Transverse colon (tissue), 4 donors: ENCODE data around the gene EFR3B.

Experiments
- EP300 ChIP-seq: sonication (generic); formaldehyde crosslinking; IDR thresholded peaks from one replicate; pipeline ENCODE4 v1.6.1; 2017; ENCODE audit warnings: antibody characterized with exemption, low read depth
- POLR2A ChIP-seq: fragments of 450-650 bp; IDR thresholded peaks from one replicate; pipeline ENCODE4 v1.6.1; 2016; ENCODE audit warnings: antibody characterized with exemption, mild to moderate bottlenecking, moderate library complexity
- POLR2AphosphoS5 ChIP-seq, 3 donors: sonication (generic); formaldehyde crosslinking; IDR thresholded peaks; one replicate each; pipeline ENCODE4 v1.6.1; 2016; ENCODE audit warnings: antibody characterized with exemption in 3 of 3
- TF ChIP-seq, protein P1 (sequence below), 5 experiments: fragments of 200-600 bp in 3 of 5; fragments of 450-650 bp in 2 of 5; sonication (generic) in 3 of 5; IDR thresholded peaks; 1 replicate in 2 of 5; 2 replicates in 3 of 5; pipeline ENCODE4 v1.5.1; 2016 to 2017; ENCODE audit warnings: antibody characterized with exemption in 5 of 5, inconsistent platforms in 3 of 5, mild to moderate bottlenecking in 2 of 5, moderate library complexity in 1 of 5

DNA sequence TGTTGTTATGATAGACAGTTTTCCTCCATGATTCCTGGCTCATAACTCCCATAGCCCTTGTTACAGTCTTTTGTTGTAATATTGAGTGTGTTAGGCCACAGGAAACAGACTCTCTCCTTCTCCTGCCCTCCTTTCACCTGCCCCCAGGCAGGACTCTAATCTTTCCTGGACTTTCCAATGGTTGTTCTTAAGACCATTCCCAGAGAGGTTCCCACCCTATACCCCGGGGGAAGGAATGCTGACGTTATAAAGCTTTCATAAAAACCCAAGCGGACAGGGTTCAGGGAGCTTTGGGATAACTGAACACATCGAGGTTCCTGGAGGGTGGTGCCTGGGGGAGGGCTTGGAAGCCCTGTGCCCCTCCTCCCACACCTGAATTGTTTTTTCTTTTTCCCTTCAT is 2.8 kb upstream of the EFR3B start:
- TF ChIP-seq POLR2AphosphoS5 (IDR thresholded peaks at IDR 0.05) (no peak), EP300 (no peak), POLR2A (no peak)
- TF ChIP-seq, protein P1, sequence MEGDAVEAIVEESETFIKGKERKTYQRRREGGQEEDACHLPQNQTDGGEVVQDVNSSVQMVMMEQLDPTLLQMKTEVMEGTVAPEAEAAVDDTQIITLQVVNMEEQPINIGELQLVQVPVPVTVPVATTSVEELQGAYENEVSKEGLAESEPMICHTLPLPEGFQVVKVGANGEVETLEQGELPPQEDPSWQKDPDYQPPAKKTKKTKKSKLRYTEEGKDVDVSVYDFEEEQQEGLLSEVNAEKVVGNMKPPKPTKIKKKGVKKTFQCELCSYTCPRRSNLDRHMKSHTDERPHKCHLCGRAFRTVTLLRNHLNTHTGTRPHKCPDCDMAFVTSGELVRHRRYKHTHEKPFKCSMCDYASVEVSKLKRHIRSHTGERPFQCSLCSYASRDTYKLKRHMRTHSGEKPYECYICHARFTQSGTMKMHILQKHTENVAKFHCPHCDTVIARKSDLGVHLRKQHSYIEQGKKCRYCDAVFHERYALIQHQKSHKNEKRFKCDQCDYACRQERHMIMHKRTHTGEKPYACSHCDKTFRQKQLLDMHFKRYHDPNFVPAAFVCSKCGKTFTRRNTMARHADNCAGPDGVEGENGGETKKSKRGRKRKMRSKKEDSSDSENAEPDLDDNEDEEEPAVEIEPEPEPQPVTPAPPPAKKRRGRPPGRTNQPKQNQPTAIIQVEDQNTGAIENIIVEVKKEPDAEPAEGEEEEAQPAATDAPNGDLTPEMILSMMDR (IDR thresholded peaks at IDR 0.05): no peak
